Caco-2 (cell line): ENCODE measurements around the gene TMEM217. TPM values are rescaled to one million over a fixed set of nuclear protein-coding genes. Genes with fewer than 3 reads are reported as not detected.

Experiments used
- BruUV-seq: library from RNA; stranded (reverse); fragments of 400-500 nt; replicated peaks from 2 replicates; lab custom pipeline; 2021; lab: Mats Ljungman, UMichigan
- CTCF ChIA-PET: fragments of 300-600 bp; sonication (Branson Sonifier 250); formaldehyde crosslinking; loops from one replicate; lab custom pipeline; 2022; ENCODE audit warnings: antibody characterized with exemption; lab: Charles Lee
- POLR2A ChIA-PET: fragments of 300-600 bp; sonication (Branson Sonifier 250); formaldehyde crosslinking; loops from one replicate; lab custom pipeline; 2022; ENCODE audit warnings: antibody characterized with exemption; lab: Charles Lee
- DNase-seq, 2 experiments: peaks; one replicate each; pipeline versions ENCODE4 v3.0.0 to v3.0.0-alpha.2; 2020 to 2022
- H3K27me3 ChIP-seq: replicated peaks from 2 replicates; pipeline ENCODE4 v1.6.0; 2011; ENCODE audit warnings: low read length; ENCODE audit not compliant: control insufficient read depth, insufficient read depth
- H3K36me3 ChIP-seq: 2 replicates; pipeline ENCODE4 v1.5.1; 2011; ENCODE audit warnings: low read length; ENCODE audit not compliant: control insufficient read depth, insufficient read depth
- H3K4me1 ChIP-seq: fragments of 250-450 bp; sonication (Bioruptor Pico); 2 replicates; pipeline ENCODE4 v1.5.1; 2020; ENCODE audit warnings: mild to moderate bottlenecking
- H3K4me3 ChIP-seq: 2 replicates; pipeline ENCODE4 v1.5.1; 2011; ENCODE audit warnings: low read depth, mild to moderate bottlenecking, control low read depth, low read length
- H3K9me3 ChIP-seq: fragments of 250-450 bp; sonication (Bioruptor Pico); 2 replicates; pipeline ENCODE4 v1.5.1; 2020; ENCODE audit warnings: mild to moderate bottlenecking, moderate library complexity
- H3K27ac Mint-ChIP-seq: one replicate; pipeline ENCODE4 v1.8.0; 2022; ENCODE audit warnings: mixed read lengths; ENCODE audit not compliant: unreplicated experiment
- H3K27me3 Mint-ChIP-seq: one replicate; pipeline ENCODE4 v1.8.0; 2022; ENCODE audit warnings: mixed read lengths; ENCODE audit not compliant: insufficient read depth, unreplicated experiment
- H3K36me3 Mint-ChIP-seq: one replicate; pipeline ENCODE4 v1.8.0; 2022; ENCODE audit warnings: mild to moderate bottlenecking, mixed read lengths; ENCODE audit not compliant: insufficient read depth, unreplicated experiment
- H3K4me1 Mint-ChIP-seq: one replicate; pipeline ENCODE4 v1.8.0; 2022; ENCODE audit warnings: low read depth, mixed read lengths; ENCODE audit not compliant: unreplicated experiment
- H3K4me3 Mint-ChIP-seq: one replicate; pipeline ENCODE4 v1.8.0; 2022; ENCODE audit warnings: mild to moderate bottlenecking, moderate library complexity, mixed read lengths; ENCODE audit not compliant: unreplicated experiment
- H3K9me3 Mint-ChIP-seq: one replicate; pipeline ENCODE4 v1.8.0; 2022; ENCODE audit warnings: mixed read lengths; ENCODE audit not compliant: unreplicated experiment
- intact Hi-C: fragments of 100-400 bp; cut with micrococcal nuclease; formaldehyde crosslinking; loops from one replicate; pipeline ENCODE4 v1.10.0; 2022; ENCODE audit not compliant: unreplicated experiment
- total RNA-seq: library from RNA; stranded (reverse); gene quantifications from 2 replicates; pipeline ENCODE4 v1.2.3, GENCODE V29; 2022
- TF ChIP-seq, protein P1 (sequence below), 2 experiments: fragments of 200-600 bp in 1 of 2; IDR thresholded peaks; 1 replicate in 1 of 2; 2 replicates in 1 of 2; pipeline versions ENCODE4 v1.5.1 to v1.8.0; 2011 to 2022; ENCODE audit warnings: antibody characterized with exemption in 1 of 2, control low read depth in 1 of 2, inconsistent platforms in 1 of 2, low read depth in 1 of 2, low read length in 1 of 2, mild to moderate bottlenecking in 1 of 2, moderate library complexity in 1 of 2; ENCODE audit not compliant: insufficient read depth in 1 of 2, severe bottlenecking in 1 of 2, unreplicated experiment in 1 of 2

TMEM217 gene
- total RNA-seq, 1 experiment from 2014 or later: 1.6 TPM

DNA sequence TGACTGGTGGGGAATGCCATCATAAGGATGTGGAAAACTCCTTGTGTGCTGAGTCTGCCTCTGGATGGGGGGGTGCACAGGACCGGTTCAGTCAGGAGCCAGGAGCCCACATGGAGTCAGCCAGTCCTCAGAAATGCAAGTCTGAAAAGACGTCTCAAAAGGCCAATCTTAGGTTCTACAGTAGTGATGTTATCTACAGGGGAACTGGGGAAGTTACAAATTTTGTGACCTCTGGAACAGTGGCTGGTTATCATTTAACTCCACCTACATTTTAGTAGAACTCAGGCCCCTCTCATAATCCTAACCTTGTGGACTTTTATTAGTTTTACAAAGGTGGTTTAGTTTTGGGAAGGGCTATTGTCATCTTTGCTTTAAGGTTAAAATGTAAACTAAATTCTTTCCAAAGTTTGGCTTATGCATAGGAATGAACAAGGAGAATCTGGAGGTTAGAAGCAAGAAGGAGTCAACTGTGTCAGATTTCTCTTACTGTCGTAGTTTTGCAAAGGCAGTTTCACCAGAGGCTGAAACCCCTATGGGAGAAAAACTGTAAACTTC, 14.1 kb downstream of the TMEM217 start:
- Mint-ChIP-seq H3K9me3 (peaks cover 26% of the 10 kb centered on the region), H3K27me3 (no peaks in the 10 kb centered on the region), H3K4me3 (no peak overlapping the region), H3K27ac (peak overlapping the region; percentile 60), H3K36me3 (peaks cover 10% of the 10 kb centered on the region), H3K4me1 (peaks cover 33% of the 10 kb centered on the region)
- ChIA-PET POLR2A (no interaction called here), CTCF (no interaction called here)
- H3K9me3 ChIP-seq: no peaks in the 10 kb centered on the region
- peak in 1 of 2 experiments; percentile 18 for DNase-seq
- no peaks in the 10 kb centered on the region for H3K27me3 ChIP-seq
- TF ChIP-seq, protein P1, sequence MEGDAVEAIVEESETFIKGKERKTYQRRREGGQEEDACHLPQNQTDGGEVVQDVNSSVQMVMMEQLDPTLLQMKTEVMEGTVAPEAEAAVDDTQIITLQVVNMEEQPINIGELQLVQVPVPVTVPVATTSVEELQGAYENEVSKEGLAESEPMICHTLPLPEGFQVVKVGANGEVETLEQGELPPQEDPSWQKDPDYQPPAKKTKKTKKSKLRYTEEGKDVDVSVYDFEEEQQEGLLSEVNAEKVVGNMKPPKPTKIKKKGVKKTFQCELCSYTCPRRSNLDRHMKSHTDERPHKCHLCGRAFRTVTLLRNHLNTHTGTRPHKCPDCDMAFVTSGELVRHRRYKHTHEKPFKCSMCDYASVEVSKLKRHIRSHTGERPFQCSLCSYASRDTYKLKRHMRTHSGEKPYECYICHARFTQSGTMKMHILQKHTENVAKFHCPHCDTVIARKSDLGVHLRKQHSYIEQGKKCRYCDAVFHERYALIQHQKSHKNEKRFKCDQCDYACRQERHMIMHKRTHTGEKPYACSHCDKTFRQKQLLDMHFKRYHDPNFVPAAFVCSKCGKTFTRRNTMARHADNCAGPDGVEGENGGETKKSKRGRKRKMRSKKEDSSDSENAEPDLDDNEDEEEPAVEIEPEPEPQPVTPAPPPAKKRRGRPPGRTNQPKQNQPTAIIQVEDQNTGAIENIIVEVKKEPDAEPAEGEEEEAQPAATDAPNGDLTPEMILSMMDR (IDR thresholded peaks at IDR 0.05; ENCODE audit: insufficient read depth in 1 of 2, low read depth in 1 of 2, low read length in 1 of 2, severe bottlenecking in 1 of 2, unreplicated experiment in 1 of 2): no peak
- no peak overlapping the region for H3K4me3 ChIP-seq
- no TSS peak for BruUV-seq
- no peaks in the 10 kb centered on the region for H3K36me3 ChIP-seq
- intact Hi-C loops: loop anchor here (1.0 kb wide), 1 partner anchor 22 kb away; no protein-coding TSS in a partner anchor
- peaks cover 44% of the 10 kb centered on the region for H3K4me1 ChIP-seq

DNA sequence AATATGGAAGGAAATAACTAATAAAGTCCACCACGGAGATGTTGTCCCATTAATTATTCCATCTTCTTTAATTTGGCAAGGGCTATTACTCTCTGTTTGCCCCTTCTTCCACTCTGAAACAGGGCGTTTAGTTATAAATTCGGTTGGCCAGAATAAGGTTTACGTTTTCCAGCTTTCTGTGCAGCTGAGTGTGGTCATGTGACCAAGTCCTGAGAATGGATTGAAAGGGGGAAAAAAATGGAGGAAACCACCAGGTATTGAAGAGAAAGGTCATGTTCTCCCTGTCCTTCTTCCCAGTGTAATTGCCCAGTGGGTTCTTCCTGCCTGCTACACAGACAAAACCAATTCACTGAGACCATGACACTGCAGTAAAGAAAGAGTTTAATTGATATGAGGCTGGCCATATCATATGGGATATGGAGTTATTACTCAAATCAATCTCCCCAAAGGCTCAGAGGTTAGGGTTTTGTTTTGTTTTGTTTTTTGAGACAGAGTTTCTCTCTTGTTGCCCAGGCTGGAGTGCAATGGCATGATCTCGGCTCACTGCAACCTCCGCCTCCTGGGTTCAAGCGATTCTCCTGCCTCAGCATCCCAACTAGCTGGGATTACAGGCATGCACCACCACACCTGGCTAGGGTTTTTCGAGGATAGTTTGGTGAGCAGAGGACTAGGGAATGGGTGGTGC, 14.7 kb downstream of the TMEM217 start:
- H3K27ac Mint-ChIP-seq: peak overlapping the region; percentile 96

DNA sequence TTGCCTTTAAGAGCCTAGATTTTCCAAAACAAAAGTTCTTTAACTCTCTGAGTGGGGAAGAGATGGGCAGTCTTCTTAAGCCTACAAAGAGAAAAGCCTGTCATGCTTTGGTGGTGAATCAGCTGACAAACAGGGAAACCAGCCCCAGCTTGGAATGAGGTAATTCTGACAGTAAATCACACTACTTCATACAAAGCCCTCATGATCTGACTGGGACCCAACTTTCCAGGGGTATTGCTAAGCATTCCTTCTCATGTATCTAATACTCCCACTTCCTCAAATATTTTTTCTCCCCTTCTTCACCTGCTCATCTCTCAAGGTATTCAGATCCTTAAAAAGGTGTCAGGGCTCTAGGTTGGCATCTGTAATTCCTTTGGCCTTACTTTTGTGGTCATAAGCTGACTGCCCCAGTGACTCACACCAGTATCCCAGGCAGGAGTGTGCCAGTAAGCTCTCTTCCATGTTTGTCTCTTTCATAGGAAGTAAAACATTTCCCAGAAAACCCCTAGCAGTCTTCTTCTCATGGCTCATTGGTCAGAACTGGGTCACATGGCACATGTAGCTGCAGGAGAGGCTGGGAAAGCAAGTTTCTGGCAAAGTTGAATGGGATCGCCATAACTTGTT, 15.4 kb downstream of the TMEM217 start:
- peaks cover 44% of the 10 kb centered on the region for H3K4me1 ChIP-seq

More for the DNA sequence above, 14.7 kb downstream of the TMEM217 start:
- ChIA-PET POLR2A (interaction anchor here (2.1 kb wide), 1 partner anchor 14 kb away, joined by 13 read pairs; the partner anchor contains the start of genes TBC1D22B and TMEM217), CTCF (no interaction called here)
- TF ChIP-seq, protein P1 (IDR thresholded peaks at IDR 0.05; ENCODE audit: insufficient read depth in 1 of 2, low read depth in 1 of 2, low read length in 1 of 2, severe bottlenecking in 1 of 2, unreplicated experiment in 1 of 2): no peak
- peaks cover 33% of the 10 kb centered on the region for H3K4me1 Mint-ChIP-seq
- peaks cover 10% of the 10 kb centered on the region for H3K36me3 Mint-ChIP-seq
- H3K9me3 ChIP-seq: no peaks in the 10 kb centered on the region
- intact Hi-C loops: no loop called here
- BruUV-seq: no TSS peak
- H3K9me3 Mint-ChIP-seq: peaks cover 20% of the 10 kb centered on the region
- peak overlapping the region; percentile 68 for H3K4me3 Mint-ChIP-seq
- H3K4me1 ChIP-seq: peaks cover 44% of the 10 kb centered on the region
- no peak for DNase-seq
- H3K4me3 ChIP-seq: no peak overlapping the region
- no peaks in the 10 kb centered on the region for H3K27me3 ChIP-seq
- no peaks in the 10 kb centered on the region for H3K27me3 Mint-ChIP-seq
- H3K36me3 ChIP-seq: no peaks in the 10 kb centered on the region

More for the DNA sequence above, 15.4 kb downstream of the TMEM217 start:
- Mint-ChIP-seq H3K27ac (peak overlapping the region; percentile 96), H3K36me3 (peaks cover 10% of the 10 kb centered on the region), H3K9me3 (peaks cover 17% of the 10 kb centered on the region), H3K4me3 (peak overlapping the region; percentile 68), H3K4me1 (peaks cover 33% of the 10 kb centered on the region), H3K27me3 (no peaks in the 10 kb centered on the region)
- no peaks in the 10 kb centered on the region for H3K9me3 ChIP-seq
- H3K27me3 ChIP-seq: no peaks in the 10 kb centered on the region
- H3K4me3 ChIP-seq: no peak overlapping the region
- peak; percentile 42 to 56 for DNase-seq
- TF ChIP-seq, protein P1 (IDR thresholded peaks at IDR 0.05; ENCODE audit: insufficient read depth in 1 of 2, low read depth in 1 of 2, low read length in 1 of 2, severe bottlenecking in 1 of 2, unreplicated experiment in 1 of 2): no peak
- POLR2A ChIA-PET: interaction anchor here (2.1 kb wide), 1 partner anchor 15 kb away, joined by 13 read pairs; the partner anchor contains the start of genes TBC1D22B and TMEM217
- CTCF ChIA-PET: interaction anchor here (0.8 kb wide), 1 partner anchor 15 kb away, joined by 3 read pairs; the partner anchor contains the start of genes TBC1D22B and TMEM217
- H3K36me3 ChIP-seq: no peaks in the 10 kb centered on the region
- intact Hi-C loops: no loop called here
- TSS peak; percentile 62 for BruUV-seq
